Measurements from ENCODE around the gene NRBP1. TPM values are rescaled to one million over a fixed set of nuclear protein-coding genes. Genes with fewer than 3 reads are reported as not detected.

NRBP1 gene
- total and polyA plus RNA-seq, 2 experiments from 2014 or later = 114 to 165 TPM

DNA sequence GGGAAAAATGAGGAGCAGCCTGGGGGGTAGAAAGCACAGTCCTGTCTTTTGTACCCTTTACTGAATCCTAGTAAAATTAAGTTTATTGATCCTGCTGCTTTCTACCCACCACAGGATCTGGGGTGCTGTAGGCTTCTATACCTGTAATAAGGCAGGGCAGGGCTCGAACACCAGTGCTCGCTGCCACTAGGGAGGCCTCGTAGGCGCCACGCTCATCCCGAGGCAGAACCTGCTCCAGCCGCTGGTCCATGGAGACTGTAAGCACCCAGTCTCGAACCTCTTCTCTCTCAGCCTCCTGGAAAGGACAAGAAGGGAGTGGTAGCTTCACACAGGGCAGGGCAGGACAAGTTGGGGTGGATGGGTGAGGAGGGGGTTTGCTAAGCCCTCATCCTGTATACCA, 16.7 kb downstream of the NRBP1 start:
- Histone ChIP-seq H3K9me2 (replicated peaks; ENCODE audit: insufficient read depth) (no peaks in the 10 kb centered on the region), H3K4me3 (no peak overlapping the region), H3K27me3 (no peaks in the 10 kb centered on the region), H3K79me2 (no peaks in the 10 kb centered on the region), H2AFZ (no peak overlapping the region), H3K9me3 (ENCODE audit: low read depth) (no peaks in the 10 kb centered on the region), H3K36me3 (replicated peaks; ENCODE audit: insufficient read depth, low read depth) (no peaks in the 10 kb centered on the region), H3K27ac (peak overlapping the region; percentile 80), H3K4me1 (ENCODE audit: insufficient read depth) (peaks cover 4% of the 10 kb centered on the region), H3K4me2 (no peak overlapping the region), H4K20me1 (ENCODE audit: insufficient read depth, poor library complexity, severe bottlenecking) (no peaks in the 10 kb centered on the region)
- WGBS (ENCODE audit: low lambda C conversion rate, missing lambda C conversion rate) = 94% methylated on average over 8 of the region's 8 CpGs
- no peak for DNase-seq (ENCODE audit: low spot score)
- TF ChIP-seq EZH2phosphoT487 (IDR thresholded peaks at IDR 0.05; ENCODE audit: low read depth, severe bottlenecking, unreplicated experiment) (no peak), EZH2 (IDR thresholded peaks at IDR 0.05; ENCODE audit: borderline replicate concordance) (no peak)
- TF ChIP-seq, protein P1, sequence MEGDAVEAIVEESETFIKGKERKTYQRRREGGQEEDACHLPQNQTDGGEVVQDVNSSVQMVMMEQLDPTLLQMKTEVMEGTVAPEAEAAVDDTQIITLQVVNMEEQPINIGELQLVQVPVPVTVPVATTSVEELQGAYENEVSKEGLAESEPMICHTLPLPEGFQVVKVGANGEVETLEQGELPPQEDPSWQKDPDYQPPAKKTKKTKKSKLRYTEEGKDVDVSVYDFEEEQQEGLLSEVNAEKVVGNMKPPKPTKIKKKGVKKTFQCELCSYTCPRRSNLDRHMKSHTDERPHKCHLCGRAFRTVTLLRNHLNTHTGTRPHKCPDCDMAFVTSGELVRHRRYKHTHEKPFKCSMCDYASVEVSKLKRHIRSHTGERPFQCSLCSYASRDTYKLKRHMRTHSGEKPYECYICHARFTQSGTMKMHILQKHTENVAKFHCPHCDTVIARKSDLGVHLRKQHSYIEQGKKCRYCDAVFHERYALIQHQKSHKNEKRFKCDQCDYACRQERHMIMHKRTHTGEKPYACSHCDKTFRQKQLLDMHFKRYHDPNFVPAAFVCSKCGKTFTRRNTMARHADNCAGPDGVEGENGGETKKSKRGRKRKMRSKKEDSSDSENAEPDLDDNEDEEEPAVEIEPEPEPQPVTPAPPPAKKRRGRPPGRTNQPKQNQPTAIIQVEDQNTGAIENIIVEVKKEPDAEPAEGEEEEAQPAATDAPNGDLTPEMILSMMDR (IDR thresholded peaks at IDR 0.05; ENCODE audit: poor library complexity) = no peak

DNA sequence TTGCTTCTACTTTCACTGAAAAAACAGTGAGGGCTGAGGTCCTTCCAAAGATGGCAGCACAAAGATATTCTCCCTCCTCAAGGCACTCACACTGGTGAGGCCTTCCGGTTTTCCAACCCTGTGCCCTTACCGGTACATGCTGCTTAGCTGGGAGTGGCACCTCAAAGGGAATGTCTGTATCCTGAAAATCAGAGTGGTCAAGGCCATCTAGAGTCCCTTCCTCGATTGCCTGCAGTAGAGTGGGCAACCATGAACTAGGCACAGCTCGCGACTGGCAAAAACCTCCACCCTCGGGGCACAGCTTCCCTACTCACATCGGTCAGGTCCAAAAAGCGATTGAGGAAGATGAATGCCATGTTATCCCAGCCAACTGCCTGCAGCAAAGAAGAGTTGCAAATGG, 17.2 kb downstream of the NRBP1 start:
- Histone ChIP-seq H3K36me3 (replicated peaks; ENCODE audit: insufficient read depth, low read depth) (no peaks in the 10 kb centered on the region), H3K27ac (peak overlapping the region; percentile 80), H3K4me1 (ENCODE audit: insufficient read depth) (peaks cover 4% of the 10 kb centered on the region), H3K9me2 (replicated peaks; ENCODE audit: insufficient read depth) (no peaks in the 10 kb centered on the region), H4K20me1 (ENCODE audit: insufficient read depth, poor library complexity, severe bottlenecking) (no peaks in the 10 kb centered on the region), H3K4me3 (no peak overlapping the region), H3K9me3 (ENCODE audit: low read depth) (no peaks in the 10 kb centered on the region), H2AFZ (no peak overlapping the region), H3K4me2 (no peak overlapping the region), H3K79me2 (no peaks in the 10 kb centered on the region), H3K27me3 (no peaks in the 10 kb centered on the region)
- TF ChIP-seq, protein P1 (IDR thresholded peaks at IDR 0.05; ENCODE audit: poor library complexity) = no peak
- no peak for TF ChIP-seq EZH2 (IDR thresholded peaks at IDR 0.05; ENCODE audit: borderline replicate concordance)
- TF ChIP-seq EZH2phosphoT487 (IDR thresholded peaks at IDR 0.05; ENCODE audit: low read depth, severe bottlenecking, unreplicated experiment) = no peak
- DNase-seq (ENCODE audit: low spot score) = no peak
- over 99% methylated on average over 8 of the region's 8 CpGs for WGBS (ENCODE audit: low lambda C conversion rate, missing lambda C conversion rate)

DNA sequence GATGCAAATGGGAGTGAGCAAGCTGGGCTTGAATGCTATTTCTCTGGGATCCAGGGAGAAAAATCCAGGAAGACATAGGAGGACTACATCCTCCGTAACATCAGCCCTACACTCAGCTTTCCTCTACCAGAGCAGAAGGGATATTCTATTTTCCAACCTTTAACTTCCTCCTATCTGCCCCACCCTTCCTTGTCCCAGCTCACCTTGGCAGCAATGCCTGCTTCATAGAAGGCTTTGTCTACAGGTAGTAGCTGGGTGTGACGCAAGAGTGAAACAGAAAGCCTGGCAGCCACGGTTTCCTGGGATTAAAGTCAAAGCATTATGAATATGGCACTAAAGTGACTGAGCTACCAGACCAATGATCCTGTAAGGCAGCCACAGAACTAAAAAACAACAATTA, 17.6 kb downstream of the NRBP1 start:
- Histone ChIP-seq H3K27ac (peak overlapping the region; percentile 80), H3K4me3 (no peak overlapping the region), H3K79me2 (no peaks in the 10 kb centered on the region), H2AFZ (no peak overlapping the region), H3K9me2 (replicated peaks; ENCODE audit: insufficient read depth) (no peaks in the 10 kb centered on the region), H3K4me2 (no peak overlapping the region), H3K4me1 (ENCODE audit: insufficient read depth) (peaks cover 4% of the 10 kb centered on the region), H3K9me3 (ENCODE audit: low read depth) (no peaks in the 10 kb centered on the region), H3K36me3 (replicated peaks; ENCODE audit: insufficient read depth, low read depth) (no peaks in the 10 kb centered on the region), H4K20me1 (ENCODE audit: insufficient read depth, poor library complexity, severe bottlenecking) (no peaks in the 10 kb centered on the region), H3K27me3 (no peaks in the 10 kb centered on the region)
- TF ChIP-seq EZH2phosphoT487 (IDR thresholded peaks at IDR 0.05; ENCODE audit: low read depth, severe bottlenecking, unreplicated experiment) (no peak), EZH2 (IDR thresholded peaks at IDR 0.05; ENCODE audit: borderline replicate concordance) (no peak)
- TF ChIP-seq, protein P1 (IDR thresholded peaks at IDR 0.05; ENCODE audit: poor library complexity) = no peak
- peak; percentile 74 for DNase-seq (ENCODE audit: low spot score)
- WGBS (ENCODE audit: low lambda C conversion rate, missing lambda C conversion rate) = 85% methylated on average over 3 of the region's 3 CpGs

DNA sequence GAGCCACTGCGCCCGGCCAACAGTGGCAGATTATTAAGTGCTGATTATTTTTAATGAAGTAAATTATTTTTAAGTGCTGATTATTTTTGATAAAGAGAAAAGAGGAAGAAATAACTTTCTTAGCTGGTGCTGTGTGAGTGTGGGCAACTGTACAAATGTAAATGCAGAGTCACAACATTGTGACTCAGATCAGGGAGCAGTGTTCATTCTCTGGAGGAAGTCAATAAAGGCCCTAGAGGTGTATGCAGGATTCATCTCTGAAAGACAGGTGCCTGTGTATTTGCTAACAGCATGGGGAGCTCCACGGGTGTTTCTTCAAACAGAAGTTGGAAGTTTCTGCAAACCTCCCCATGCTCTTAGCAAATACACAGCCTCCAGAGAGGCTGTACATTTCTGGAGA, 19.9 kb downstream of the NRBP1 start:
- no peaks in the 10 kb centered on the region for H4K20me1 ChIP-seq (ENCODE audit: insufficient read depth, poor library complexity, severe bottlenecking)
- no peaks in the 10 kb centered on the region for H3K36me3 ChIP-seq (replicated peaks; ENCODE audit: insufficient read depth, low read depth)
- H3K4me1 ChIP-seq (ENCODE audit: insufficient read depth) = no peaks in the 10 kb centered on the region
- WGBS (ENCODE audit: low lambda C conversion rate, missing lambda C conversion rate) = 83% methylated on average over 3 of the region's 3 CpGs
- no peak overlapping the region for H3K4me2 ChIP-seq
- no peaks in the 10 kb centered on the region for H3K9me2 ChIP-seq (replicated peaks; ENCODE audit: insufficient read depth)
- TF ChIP-seq, protein P1 (IDR thresholded peaks at IDR 0.05; ENCODE audit: poor library complexity) = no peak
- no peak for TF ChIP-seq EZH2phosphoT487 (IDR thresholded peaks at IDR 0.05; ENCODE audit: low read depth, severe bottlenecking, unreplicated experiment)
- no peak overlapping the region for H2AFZ ChIP-seq
- H3K9me3 ChIP-seq (ENCODE audit: low read depth) = no peaks in the 10 kb centered on the region
- H3K27ac ChIP-seq = no peak overlapping the region
- H3K79me2 ChIP-seq = no peaks in the 10 kb centered on the region
- H3K4me3 ChIP-seq = no peak overlapping the region
- no peak for DNase-seq (ENCODE audit: low spot score)
- no peaks in the 10 kb centered on the region for H3K27me3 ChIP-seq
